ENCODE data around the gene ASS1. TPM values are rescaled to one million over a fixed set of nuclear protein-coding genes. Genes with fewer than 3 reads are reported as not detected.

ASS1 gene
- total RNA-seq, 4 donors from 2014 or later, result 57.9 to 345 (median 266) TPM

- intact Hi-C loops (cut with DNase I; ENCODE audit: low total_unique reads) (no loop called here), in situ Hi-C loops (cut with MboI; ENCODE audit: low pct_ligation_motif_present in 1 of 4, low pct_unique_long_range_greater_than_20kb in 1 of 4, low sequenced_read_pairs in 3 of 4) (no loop called here)
- Histone ChIP-seq H3K36me3 (no peaks in the 10 kb centered on the region), H3K27me3 (peaks cover 32% of the 10 kb centered on the region), H3K27ac (no peak overlapping the region), H3K9me3 (no peaks in the 10 kb centered on the region), H3K4me3 (no peak overlapping the region), H3K4me1 (peaks cover 0 to 8% (median 3%) of the 10 kb centered on the region in 4 donors)
- DNase-seq, result no peak
- 100% methylated on average over 1 to 8 of the region's 8 CpGs for WGBS, 2 donors (ENCODE audit: low coverage in 1 of 2)
- TF ChIP-seq POLR2A (IDR thresholded peaks at IDR 0.05) (no peak), POLR2AphosphoS5 (IDR thresholded peaks at IDR 0.05) (no peak)
Observed at GRCh38 chr9:130531670-130532069, 86.9 kb downstream of the ASS1 start.

- peaks cover 0 to 8% (median 3%) of the 10 kb centered on the region in 4 donors for H3K4me1 ChIP-seq
- TF ChIP-seq POLR2A (IDR thresholded peaks at IDR 0.05) (no peak), CTCF (IDR thresholded peaks at IDR 0.05) (no peak), POLR2AphosphoS5 (IDR thresholded peaks at IDR 0.05) (no peak), EP300 (IDR thresholded peaks at IDR 0.05; ENCODE audit: low read depth) (no peak)
- in situ Hi-C loops (cut with MboI; ENCODE audit: low pct_ligation_motif_present in 1 of 4, low pct_unique_long_range_greater_than_20kb in 1 of 4, low sequenced_read_pairs in 3 of 4) (no loop called here), intact Hi-C loops (cut with DNase I; ENCODE audit: low total_unique reads) (no loop called here)
- WGBS, 2 donors (ENCODE audit: low coverage in 1 of 2), result 58 to 85% methylated on average over 4 to 10 of the region's 10 CpGs
- H3K4me3 ChIP-seq, result no peak overlapping the region
- H3K27me3 ChIP-seq, result peaks cover 41% of the 10 kb centered on the region
- no peak overlapping the region for H3K27ac ChIP-seq
- no peaks in the 10 kb centered on the region for H3K36me3 ChIP-seq
- no peak for DNase-seq
- H3K9me3 ChIP-seq, result no peaks in the 10 kb centered on the region
Observed at GRCh38 chr9:130532426-130533080, 87.8 kb downstream of the ASS1 start.

GRCh38 chr9:130535818-130536521 is 91.2 kb downstream of the ASS1 start:
- no peak for DNase-seq

GRCh38 chr9:130536701-130537107 is 91.9 kb downstream of the ASS1 start:
- H3K9me3 ChIP-seq, result no peaks in the 10 kb centered on the region
- in situ Hi-C loops (cut with MboI; ENCODE audit: low pct_ligation_motif_present in 1 of 4, low pct_unique_long_range_greater_than_20kb in 1 of 4, low sequenced_read_pairs in 3 of 4) (no loop called here), intact Hi-C loops (cut with DNase I; ENCODE audit: low total_unique reads) (no loop called here)
- H3K4me3 ChIP-seq, result no peak overlapping the region
- no peaks in the 10 kb centered on the region for H3K36me3 ChIP-seq
- no peak overlapping the region for H3K27ac ChIP-seq
- 60% methylated on average over 1 to 3 of the region's 3 CpGs for WGBS, 2 donors (ENCODE audit: low coverage in 1 of 2)
- peaks cover 82% of the 10 kb centered on the region for H3K27me3 ChIP-seq
- no peak for TF ChIP-seq EP300 (IDR thresholded peaks at IDR 0.05; ENCODE audit: low read depth)
- no peak for TF ChIP-seq POLR2AphosphoS5 (IDR thresholded peaks at IDR 0.05)
- TF ChIP-seq CTCF (IDR thresholded peaks at IDR 0.05), result no peak
- no peak for TF ChIP-seq POLR2A (IDR thresholded peaks at IDR 0.05)
- peaks cover 0 to 8% (median 3%) of the 10 kb centered on the region in 4 donors for H3K4me1 ChIP-seq
- no peak for DNase-seq

More at GRCh38 chr9:130535818-130536521, 91.2 kb downstream of the ASS1 start:
- no peaks in the 10 kb centered on the region for H3K36me3 ChIP-seq
- H3K9me3 ChIP-seq, result no peaks in the 10 kb centered on the region
- no peak overlapping the region for H3K27ac ChIP-seq
- in situ Hi-C loops (cut with MboI; ENCODE audit: low pct_ligation_motif_present in 1 of 4, low pct_unique_long_range_greater_than_20kb in 1 of 4, low sequenced_read_pairs in 3 of 4) (no loop called here), intact Hi-C loops (cut with DNase I; ENCODE audit: low total_unique reads) (no loop called here)
- no peak for TF ChIP-seq EP300 (IDR thresholded peaks at IDR 0.05; ENCODE audit: low read depth)
- no peak for TF ChIP-seq POLR2A (IDR thresholded peaks at IDR 0.05)
- no peak for TF ChIP-seq POLR2AphosphoS5 (IDR thresholded peaks at IDR 0.05)
- no peak for TF ChIP-seq CTCF (IDR thresholded peaks at IDR 0.05)
- no peak overlapping the region for H3K4me3 ChIP-seq
- peaks cover 0 to 8% (median 3%) of the 10 kb centered on the region in 4 donors for H3K4me1 ChIP-seq
- peaks cover 75% of the 10 kb centered on the region for H3K27me3 ChIP-seq
- WGBS, 2 donors (ENCODE audit: low coverage in 1 of 2), result 23% methylated on average over 26 of the region's 28 CpGs; no CpG with 5 or more reads in 1 of the 2 donors

Measured in transverse colon (tissue), 4 donors.